ENCODE data around the gene SRSF6.
A peak's percentile ranks its signal among the peaks of the same experiment; 100 is the strongest.
"Not testable (repeated sequence)": the region's sequence is repeated elsewhere in the genome, so short reads cannot be mapped to it uniquely, and the experiment has no call there.

SRSF6 gene

GRCh38 chr20:43450841-43451799 is 6.6 kb upstream of the SRSF6 start:
- no peak for DNase-seq

GRCh38 chr20:43452404-43453126 is 5.1 kb upstream of the SRSF6 start:
- DNase-seq, result no peak

- not testable (repeated sequence) for DNase-seq
Measured at GRCh38 chr20:43456252-43456651, 1.4 kb upstream of the SRSF6 start.

GRCh38 chr20:43456809-43457639 is 672 bp upstream of the SRSF6 start:
- DNase-seq, result peak; percentile 93

GRCh38 chr20:43458422-43458924 is 777 bp downstream of the SRSF6 start:
- DNase-seq, result no peak

- no peak for DNase-seq
Measured at GRCh38 chr20:43459022-43459942, 1.6 kb downstream of the SRSF6 start.

GRCh38 chr20:43460172-43460829 is 2.6 kb downstream of the SRSF6 start:
- no peak for DNase-seq

- DNase-seq, result no peak
Measured at GRCh38 chr20:43460830-43461200, 3.1 kb downstream of the SRSF6 start.

GRCh38 chr20:43461894-43462659 is 4.4 kb downstream of the SRSF6 start:
- DNase-seq, result no peak

GRCh38 chr20:43462660-43463526 is 5.2 kb downstream of the SRSF6 start:
- no peak for DNase-seq

- no peak for DNase-seq
Measured at GRCh38 chr20:43463527-43464218, 6.0 kb downstream of the SRSF6 start.

- no peak for DNase-seq
Measured at GRCh38 chr20:43464219-43464790, 6.6 kb downstream of the SRSF6 start.

- no peak for DNase-seq
Measured at GRCh38 chr20:43465625-43465943, 7.9 kb downstream of the SRSF6 start.

GRCh38 chr20:43467589-43467988 is 9.9 kb downstream of the SRSF6 start:
- no peak for DNase-seq

GRCh38 chr20:43472671-43473380 is 15.1 kb downstream of the SRSF6 start:
- no peak for DNase-seq

- no peak for DNase-seq
Measured at GRCh38 chr20:43473381-43473704, 15.6 kb downstream of the SRSF6 start.

- DNase-seq, result no peak
Measured at GRCh38 chr20:43477193-43477592, 19.5 kb downstream of the SRSF6 start.

GRCh38 chr20:43477619-43478018 is 19.9 kb downstream of the SRSF6 start:
- DNase-seq, result no peak

All from SHP77 treated with DMSO at 0.1 percent for 48 hours (cell line).